GM19035 (cell line): ENCODE measurements around the gene CD40LG.

Source experiments
- ATAC-seq: cut with Tn5 transposase; IDR thresholded peaks from one replicate; pipeline ENCODE4 v1.9.1; 2021; ENCODE audit not compliant: unreplicated experiment

The CD40LG gene

GRCh38 chrX:136692271-136692670 lies 44.3 kb downstream of the CD40LG start:
- ATAC-seq: no peak

- peak; percentile 73 for ATAC-seq
Measured at GRCh38 chrX:136694431-136695087, 46.6 kb downstream of the CD40LG start.

- no peak for ATAC-seq
Measured at GRCh38 chrX:136697156-136697555, 49.2 kb downstream of the CD40LG start.

GRCh38 chrX:136708348-136708747 lies 60.4 kb downstream of the CD40LG start:
- no peak for ATAC-seq
